Thyroid gland (tissue), 4 donors: ENCODE measurements around the gene PPP2R2C. TPM values are rescaled to one million over a fixed set of nuclear protein-coding genes. Genes with fewer than 3 reads are reported as not detected.
A peak's percentile ranks its signal among the peaks of the same experiment; 100 is the strongest.

Experiments used
- DNase-seq, 2 donors: peaks; one replicate each; pipeline ENCODE4 v3.0.0-alpha.2; 2019
- H3K27ac ChIP-seq, 3 donors: fragments of 200-600 bp; sonication (generic); 1 replicate in 2 of 3; 2 replicates in 1 of 3; pipeline ENCODE4 v1.5.1; 2016 to 2019; ENCODE audit warnings: mild to moderate bottlenecking in 1 of 3, moderate library complexity in 1 of 3
- H3K27me3 ChIP-seq: fragments of 200-600 bp; sonication (generic); one replicate; pipeline ENCODE4 v1.5.1; 2019
- H3K36me3 ChIP-seq, 2 donors: fragments of 200-600 bp; sonication (generic); one replicate each; pipeline ENCODE4 v1.5.1; 2016 to 2019
- H3K4me1 ChIP-seq, 2 donors: fragments of 200-600 bp; sonication (generic); one replicate each; pipeline ENCODE4 v1.5.1; 2017 to 2019
- H3K4me3 ChIP-seq, 3 donors: fragments of 200-600 bp; sonication (generic); replicated peaks in 1 of 3; 1 replicate in 2 of 3; 2 replicates in 1 of 3; pipeline ENCODE4 v1.5.1; 2016; ENCODE audit warnings: mild to moderate bottlenecking in 1 of 3
- H3K9me3 ChIP-seq: fragments of 200-600 bp; sonication (generic); one replicate; pipeline ENCODE4 v1.5.1; 2017
- CTCF ChIP-seq, 6 experiments: fragments of 200-600 bp in 3 of 6; fragments of 450-650 bp in 3 of 6; sonication (generic) in 3 of 6; IDR thresholded peaks; one replicate each; pipeline ENCODE4 v1.5.1; 2016 to 2019; ENCODE audit warnings: antibody characterized with exemption in 6 of 6, mild to moderate bottlenecking in 2 of 6, inconsistent platforms in 1 of 6, moderate library complexity in 1 of 6
- POLR2A ChIP-seq, 2 donors: fragments of 450-650 bp; IDR thresholded peaks; one replicate each; pipeline ENCODE4 v1.6.1; 2017; ENCODE audit warnings: antibody characterized with exemption in 2 of 2, mild to moderate bottlenecking in 2 of 2, moderate library complexity in 1 of 2
- WGBS, 2 donors: methylation state at CpG; one replicate each; pipeline ENCODE4 v1.1.5; 2017; 5-methylcytosine and 5-hydroxymethylcytosine counted together
- intact Hi-C: fragments of 100-400 bp; cut with DNase I; formaldehyde crosslinking; loops from one replicate; pipeline ENCODE4 v1.15.1; 2023
- total RNA-seq, 4 donors: library from RNA; depleted of rRNA; stranded (reverse); fragments of >200 nt; gene quantifications; one replicate each; pipeline ENCODE4 v1.2.3, GENCODE V29; 2016

Gene PPP2R2C
- total RNA-seq, 4 donors from 2014 or later: 0.15 to 1.5 (median 0.33) TPM; not detected in 1

- Histone ChIP-seq H3K4me3 (no peak overlapping the region), H3K27ac (peak overlapping the region in 1 of 3 donors; percentile 23), H3K36me3 (peaks cover 27 to 40% of the 10 kb centered on the region in 2 donors), H3K4me1 (peaks cover 26 to 44% of the 10 kb centered on the region in 2 donors), H3K27me3 (no peaks in the 10 kb centered on the region), H3K9me3 (no peaks in the 10 kb centered on the region)
- TF ChIP-seq POLR2A (IDR thresholded peaks at IDR 0.05) (no peak), CTCF (IDR thresholded peaks at IDR 0.05) (no peak)
- intact Hi-C loops: no loop called here
- no peak for DNase-seq
- WGBS, 2 donors: 94 to 95% methylated on average over 15 of the region's 16 CpGs
Observed at GRCh38 chr4:6280365-6280996, 191.9 kb downstream of the PPP2R2C start.

GRCh38 chr4:6279582-6280289, 192.7 kb downstream of the PPP2R2C start:
- Histone ChIP-seq H3K27me3 (no peaks in the 10 kb centered on the region), H3K27ac (peak overlapping the region in 1 of 3 donors; percentile 23), H3K36me3 (peaks cover 27 to 40% of the 10 kb centered on the region in 2 donors), H3K4me1 (peaks cover 34 to 51% of the 10 kb centered on the region in 2 donors), H3K9me3 (no peaks in the 10 kb centered on the region), H3K4me3 (no peak overlapping the region)
- DNase-seq: no peak
- TF ChIP-seq POLR2A (IDR thresholded peaks at IDR 0.05) (no peak), CTCF (IDR thresholded peaks at IDR 0.05) (no peak)
- 96 to 100% methylated on average over 5 to 13 of the region's 14 CpGs for WGBS, 2 donors
- intact Hi-C loops: no loop called here

- H3K27ac ChIP-seq: peak overlapping the region in 2 of 3 donors; percentile 36 to 95
- no peaks in the 10 kb centered on the region for H3K27me3 ChIP-seq
- TF ChIP-seq POLR2A (IDR thresholded peaks at IDR 0.05): no peak
- no peak for TF ChIP-seq CTCF (IDR thresholded peaks at IDR 0.05)
- H3K36me3 ChIP-seq: peaks cover 27 to 40% of the 10 kb centered on the region in 2 donors
- no peak for DNase-seq
- H3K4me1 ChIP-seq: peaks cover 43 to 61% of the 10 kb centered on the region in 2 donors
- no peak overlapping the region for H3K4me3 ChIP-seq
- WGBS, 2 donors: 67% methylated on average over 7 of the region's 10 CpGs; no CpG with 5 or more reads in 1 of the 2 donors
- intact Hi-C loops: no loop called here
- no peaks in the 10 kb centered on the region for H3K9me3 ChIP-seq
Observed at GRCh38 chr4:6278801-6279197, 193.6 kb downstream of the PPP2R2C start.

GRCh38 chr4:6277935-6278800, 194.2 kb downstream of the PPP2R2C start:
- Histone ChIP-seq H3K27ac (peak overlapping the region in 2 of 3 donors; percentile 36 to 95), H3K9me3 (no peaks in the 10 kb centered on the region), H3K27me3 (no peaks in the 10 kb centered on the region), H3K4me1 (peaks cover 50 to 67% of the 10 kb centered on the region in 2 donors), H3K36me3 (peaks cover 26 to 36% of the 10 kb centered on the region in 2 donors), H3K4me3 (no peak overlapping the region)
- WGBS, 2 donors: 75 to 93% methylated on average over 10 to 19 of the region's 21 CpGs
- intact Hi-C loops: no loop called here
- no peak for DNase-seq
- TF ChIP-seq POLR2A (IDR thresholded peaks at IDR 0.05) (no peak), CTCF (IDR thresholded peaks at IDR 0.05) (no peak)
